GM21367 (cell line): Measurements from ENCODE around the gene SNRPB2.

Experiments used
- ATAC-seq: cut with Tn5 transposase; IDR thresholded peaks from one replicate; pipeline ENCODE4 v1.9.1; 2021; ENCODE audit not compliant: unreplicated experiment

SNRPB2 gene

GRCh38 chr20:16785226-16785625 is 55.4 kb downstream of the SNRPB2 start:
- ATAC-seq: no peak
